SK-N-SH (cell line): ENCODE results near the gene CACNA2D3. TPM values are rescaled to one million over a fixed set of nuclear protein-coding genes. Genes with fewer than 3 reads are reported as not detected.

Experiments used
- polyA plus RNA-seq, 3 experiments: library from polyadenylated mRNA; depleted of rRNA; stranded (reverse); fragments of >200 nt; gene quantifications; 2 replicates each; pipeline ENCODE4 v1.2.3, GENCODE V29; 2012

Gene CACNA2D3
- polyA plus RNA-seq, 1 of the 3 experiments (the other 2 are of a cell fraction): 0.15 TPM

Other genes with a start within 250 kb of the CACNA2D3 start
- 17.7 and 23.6 TPM in 2 replicates for gene ACTR8, start 240.4 kb upstream of the CACNA2D3 start, polyA plus RNA-seq (2012; rRNA removed)
- 29.2 and 32.1 TPM in 2 replicates for gene SELENOK, start 230.7 kb upstream of the CACNA2D3 start, polyA plus RNA-seq (2012; rRNA removed)